ES-I3 (cell line): ENCODE data around the gene IFITM1.
"Not testable (repeated sequence)": the region's sequence is repeated elsewhere in the genome, so short reads cannot be mapped to it uniquely, and the experiment has no call there.

Source experiments
- H3K36me3 ChIP-seq: 2 replicates; pipeline ENCODE4 v1.6.1; 2013; ENCODE audit warnings: mild to moderate bottlenecking, low read length, control low read depth, moderate library complexity; ENCODE audit not compliant: insufficient read depth
- H3K4me1 ChIP-seq: 2 replicates; pipeline ENCODE4 v1.6.1; 2013; ENCODE audit warnings: mild to moderate bottlenecking, control low read depth, low read length; ENCODE audit not compliant: insufficient read depth
- H3K9ac ChIP-seq: 2 replicates; pipeline ENCODE4 v1.6.1; 2013; ENCODE audit warnings: low read depth, mild to moderate bottlenecking, low read length, moderate library complexity
- H3K9me3 ChIP-seq: 2 replicates; pipeline ENCODE4 v1.6.1; 2013; ENCODE audit warnings: mild to moderate bottlenecking, low read length, moderate library complexity; ENCODE audit not compliant: control insufficient read depth, insufficient read depth

IFITM1 gene

GRCh38 chr11:318405-319120 lies 4.7 kb downstream of the IFITM1 start:
- H3K9me3 ChIP-seq, H3K36me3 ChIP-seq, H3K4me1 ChIP-seq: not testable (repeated sequence)
- peak overlapping the region; percentile 44; the same call in 1 of the 2 replicates for H3K9ac ChIP-seq

- H3K36me3 ChIP-seq, H3K9me3 ChIP-seq, H3K4me1 ChIP-seq: not testable (repeated sequence)
- H3K9ac ChIP-seq: peak overlapping the region; percentile 79
Measured at GRCh38 chr11:319121-319887, 5.5 kb downstream of the IFITM1 start.

GRCh38 chr11:319888-320273 lies 6.0 kb downstream of the IFITM1 start:
- not testable (repeated sequence) for H3K36me3 ChIP-seq, H3K9me3 ChIP-seq
- Histone ChIP-seq H3K9ac (peak overlapping the region; percentile 79), H3K4me1 (peaks cover 15% of the 10 kb centered on the region)

GRCh38 chr11:324156-324555 lies 10.3 kb downstream of the IFITM1 start:
- no peaks in the 10 kb centered on the region; the same call in 1 of the 2 replicates for H3K36me3 ChIP-seq
- no peak overlapping the region for H3K9ac ChIP-seq
- no peaks in the 10 kb centered on the region for H3K9me3 ChIP-seq
- peaks cover 12% of the 10 kb centered on the region for H3K4me1 ChIP-seq

- H3K9me3 ChIP-seq, H3K36me3 ChIP-seq, H3K9ac ChIP-seq: not testable (repeated sequence)
- peaks cover 12% of the 10 kb centered on the region for H3K4me1 ChIP-seq
Measured at GRCh38 chr11:324593-325517, 11.0 kb downstream of the IFITM1 start.

- Histone ChIP-seq H3K9ac (no peak overlapping the region), H3K36me3 (no peaks in the 10 kb centered on the region), H3K4me1 (peaks cover 12% of the 10 kb centered on the region), H3K9me3 (no peaks in the 10 kb centered on the region)
Measured at GRCh38 chr11:325796-326591, 12.2 kb downstream of the IFITM1 start.

- Histone ChIP-seq H3K36me3 (no peaks in the 10 kb centered on the region), H3K9ac (no peak overlapping the region), H3K9me3 (no peaks in the 10 kb centered on the region), H3K4me1 (peaks cover 12% of the 10 kb centered on the region)
Measured at GRCh38 chr11:326592-326841, 12.7 kb downstream of the IFITM1 start.

- H3K4me1 ChIP-seq: peaks cover 12% of the 10 kb centered on the region
- no peaks in the 10 kb centered on the region for H3K36me3 ChIP-seq
- H3K9ac ChIP-seq: no peak overlapping the region
- H3K9me3 ChIP-seq: no peaks in the 10 kb centered on the region
Measured at GRCh38 chr11:326842-327580, 13.2 kb downstream of the IFITM1 start.

GRCh38 chr11:327581-327923 lies 13.7 kb downstream of the IFITM1 start:
- Histone ChIP-seq H3K36me3 (no peaks in the 10 kb centered on the region), H3K9me3 (no peaks in the 10 kb centered on the region), H3K4me1 (peaks cover 12% of the 10 kb centered on the region), H3K9ac (no peak overlapping the region)

GRCh38 chr11:328012-328411 lies 14.2 kb downstream of the IFITM1 start:
- H3K9ac ChIP-seq: no peak overlapping the region
- H3K9me3 ChIP-seq: no peaks in the 10 kb centered on the region; the same call in 1 of the 2 replicates
- H3K36me3 ChIP-seq: no peaks in the 10 kb centered on the region
- H3K4me1 ChIP-seq: peaks cover 12% of the 10 kb centered on the region

GRCh38 chr11:328516-329100 lies 14.8 kb downstream of the IFITM1 start:
- not testable (repeated sequence) for H3K9me3 ChIP-seq, H3K9ac ChIP-seq, H3K36me3 ChIP-seq
- H3K4me1 ChIP-seq: peaks cover 12% of the 10 kb centered on the region

- H3K9ac ChIP-seq: no peak overlapping the region
- H3K4me1 ChIP-seq: peaks cover 12% of the 10 kb centered on the region
- no peaks in the 10 kb centered on the region; the same call in 1 of the 2 replicates for H3K9me3 ChIP-seq
- H3K36me3 ChIP-seq: no peaks in the 10 kb centered on the region
Measured at GRCh38 chr11:329886-330253, 16.0 kb downstream of the IFITM1 start.

GRCh38 chr11:330307-330693 lies 16.5 kb downstream of the IFITM1 start:
- no peak overlapping the region for H3K9ac ChIP-seq

More at GRCh38 chr11:330307-330693, 16.5 kb downstream of the IFITM1 start:
- peaks cover 12% of the 10 kb centered on the region; the same call in 1 of the 2 replicates for H3K4me1 ChIP-seq
- H3K36me3 ChIP-seq: no peaks in the 10 kb centered on the region
- H3K9me3 ChIP-seq: no peaks in the 10 kb centered on the region; the same call in 1 of the 2 replicates
